Prostate gland (tissue), 2 donors: ENCODE results near the gene RPS6KL1.

Experiments
- POLR2A ChIP-seq: fragments of 450-650 bp; IDR thresholded peaks from one replicate; pipeline ENCODE4 v1.6.1; 2016; ENCODE audit warnings: antibody characterized with exemption, mild to moderate bottlenecking
- POLR2AphosphoS5 ChIP-seq: sonication (generic); formaldehyde crosslinking; IDR thresholded peaks from one replicate; pipeline ENCODE4 v1.6.1; 2017; ENCODE audit warnings: antibody characterized with exemption
- TF ChIP-seq, protein P1 (sequence below), 4 experiments: fragments of 200-600 bp in 2 of 4; fragments of 450-650 bp in 2 of 4; sonication (generic) in 2 of 4; IDR thresholded peaks; 1 replicate in 3 of 4; 2 replicates in 1 of 4; pipeline ENCODE4 v1.5.1; 2016 to 2019; ENCODE audit warnings: antibody characterized with exemption in 4 of 4, mild to moderate bottlenecking in 2 of 4, moderate library complexity in 2 of 4

DNA sequence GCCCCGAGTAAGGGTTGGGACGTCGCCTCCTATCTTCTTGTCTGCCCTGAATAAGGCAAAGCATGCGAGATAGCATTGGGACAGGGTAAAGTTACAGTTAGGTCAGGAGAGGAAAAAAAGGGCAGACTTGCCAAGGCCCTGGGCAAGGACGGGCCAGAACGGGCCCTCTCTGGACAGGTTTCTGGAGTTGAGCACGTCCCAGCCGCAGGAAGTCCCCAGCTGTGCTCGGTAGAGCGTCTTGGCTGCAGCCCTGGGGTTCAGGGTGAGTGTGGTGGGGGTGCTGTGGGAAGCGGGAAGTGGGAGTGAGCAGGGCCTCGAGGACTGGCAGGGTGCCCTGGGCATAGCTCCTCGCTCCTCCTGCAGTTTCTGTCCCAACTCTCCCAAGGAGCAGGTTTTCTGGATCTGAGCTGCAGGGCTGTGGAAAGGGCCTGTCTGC is 5.4 kb downstream of the RPS6KL1 start:
- TF ChIP-seq, protein P1, sequence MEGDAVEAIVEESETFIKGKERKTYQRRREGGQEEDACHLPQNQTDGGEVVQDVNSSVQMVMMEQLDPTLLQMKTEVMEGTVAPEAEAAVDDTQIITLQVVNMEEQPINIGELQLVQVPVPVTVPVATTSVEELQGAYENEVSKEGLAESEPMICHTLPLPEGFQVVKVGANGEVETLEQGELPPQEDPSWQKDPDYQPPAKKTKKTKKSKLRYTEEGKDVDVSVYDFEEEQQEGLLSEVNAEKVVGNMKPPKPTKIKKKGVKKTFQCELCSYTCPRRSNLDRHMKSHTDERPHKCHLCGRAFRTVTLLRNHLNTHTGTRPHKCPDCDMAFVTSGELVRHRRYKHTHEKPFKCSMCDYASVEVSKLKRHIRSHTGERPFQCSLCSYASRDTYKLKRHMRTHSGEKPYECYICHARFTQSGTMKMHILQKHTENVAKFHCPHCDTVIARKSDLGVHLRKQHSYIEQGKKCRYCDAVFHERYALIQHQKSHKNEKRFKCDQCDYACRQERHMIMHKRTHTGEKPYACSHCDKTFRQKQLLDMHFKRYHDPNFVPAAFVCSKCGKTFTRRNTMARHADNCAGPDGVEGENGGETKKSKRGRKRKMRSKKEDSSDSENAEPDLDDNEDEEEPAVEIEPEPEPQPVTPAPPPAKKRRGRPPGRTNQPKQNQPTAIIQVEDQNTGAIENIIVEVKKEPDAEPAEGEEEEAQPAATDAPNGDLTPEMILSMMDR (IDR thresholded peaks at IDR 0.05) = no peak
- no peak for TF ChIP-seq POLR2A
- TF ChIP-seq POLR2AphosphoS5 = peak; percentile 73
